Measurements from ENCODE around the gene SYVN1.

The SYVN1 gene

DNA sequence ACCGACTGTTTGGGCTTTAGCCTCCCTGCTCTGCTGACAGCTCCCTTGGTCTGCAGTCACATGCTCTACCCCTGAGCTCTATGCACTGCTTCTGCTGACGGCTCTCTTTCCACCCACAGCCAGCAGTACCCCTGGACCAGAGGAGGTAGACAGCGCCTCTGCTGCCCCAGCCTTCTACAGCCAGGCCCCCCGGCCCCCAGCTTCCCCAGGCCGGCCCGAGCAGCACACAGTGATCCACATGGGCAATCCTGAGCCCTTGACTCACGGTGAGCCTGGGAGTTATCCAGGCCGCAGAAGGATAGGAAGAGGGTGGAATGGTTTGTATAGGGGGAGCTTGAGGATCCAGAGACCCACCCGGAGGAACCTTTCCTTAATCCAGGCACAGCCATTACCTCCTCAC lies 47.5 kb downstream of the SYVN1 start:
- peaks cover 3% of the 10 kb centered on the region; the same call in 1 of the 2 replicates for H4K20me1 ChIP-seq (ENCODE audit: insufficient read depth, low read length)
- H3K4me1 ChIP-seq (ENCODE audit: low read length), result peaks cover 13% of the 10 kb centered on the region
- H3K27ac ChIP-seq (ENCODE audit: low read length), result no peak overlapping the region
- no peak overlapping the region for H3K4me2 ChIP-seq (ENCODE audit: low read length)
- H2AFZ ChIP-seq (ENCODE audit: low read depth, low read length), result no peak overlapping the region
- TF ChIP-seq EZH2phosphoT487 (IDR thresholded peaks at IDR 0.05; ENCODE audit: low read depth), result no peak
- peaks cover 37% of the 10 kb centered on the region for H3K36me3 ChIP-seq (replicated peaks; ENCODE audit: low read depth, low read length)
- H3K9me3 ChIP-seq (ENCODE audit: insufficient read depth, low read length), result no peaks in the 10 kb centered on the region
- H3K9ac ChIP-seq (ENCODE audit: low read length), result no peak overlapping the region
- peaks cover 38% of the 10 kb centered on the region for H3K79me2 ChIP-seq (ENCODE audit: low read length)
- H3K27me3 ChIP-seq (ENCODE audit: low read depth, low read length), result no peaks in the 10 kb centered on the region
- H3K4me3 ChIP-seq (ENCODE audit: low read length), result no peak overlapping the region

DNA sequence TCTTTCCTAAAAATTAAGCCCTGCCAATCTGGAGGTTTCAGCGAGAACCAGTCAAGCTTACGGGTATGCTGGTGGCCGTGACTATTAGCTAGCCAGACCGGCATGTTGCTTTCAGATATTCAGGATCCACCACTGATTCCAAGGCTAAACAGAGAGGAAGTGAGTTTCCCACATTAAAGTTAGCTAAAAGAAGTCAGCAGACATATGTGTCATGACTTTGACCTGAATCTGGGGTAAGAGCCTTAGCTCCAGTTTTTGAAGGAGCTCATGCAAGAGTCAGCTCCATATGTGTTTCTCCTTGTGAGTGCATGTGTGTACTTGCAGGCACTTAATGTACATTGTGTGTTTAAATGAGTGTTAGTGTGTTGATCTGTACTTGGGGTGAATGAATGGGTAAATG lies 48.9 kb downstream of the SYVN1 start:
- Histone ChIP-seq H3K4me1 (ENCODE audit: low read length) (peaks cover 16% of the 10 kb centered on the region), H3K9ac (ENCODE audit: low read length) (no peak overlapping the region), H3K36me3 (replicated peaks; ENCODE audit: low read depth, low read length) (peaks cover 48% of the 10 kb centered on the region), H3K9me3 (ENCODE audit: insufficient read depth, low read length) (no peaks in the 10 kb centered on the region), H3K27me3 (ENCODE audit: low read depth, low read length) (no peaks in the 10 kb centered on the region), H3K4me2 (ENCODE audit: low read length) (no peak overlapping the region), H3K79me2 (ENCODE audit: low read length) (peaks cover 49% of the 10 kb centered on the region), H4K20me1 (ENCODE audit: insufficient read depth, low read length) (peaks cover 3% of the 10 kb centered on the region; the same call in 1 of the 2 replicates), H3K27ac (ENCODE audit: low read length) (no peak overlapping the region), H3K4me3 (ENCODE audit: low read length) (no peak overlapping the region), H2AFZ (ENCODE audit: low read depth, low read length) (no peak overlapping the region)
- TF ChIP-seq, protein P1, sequence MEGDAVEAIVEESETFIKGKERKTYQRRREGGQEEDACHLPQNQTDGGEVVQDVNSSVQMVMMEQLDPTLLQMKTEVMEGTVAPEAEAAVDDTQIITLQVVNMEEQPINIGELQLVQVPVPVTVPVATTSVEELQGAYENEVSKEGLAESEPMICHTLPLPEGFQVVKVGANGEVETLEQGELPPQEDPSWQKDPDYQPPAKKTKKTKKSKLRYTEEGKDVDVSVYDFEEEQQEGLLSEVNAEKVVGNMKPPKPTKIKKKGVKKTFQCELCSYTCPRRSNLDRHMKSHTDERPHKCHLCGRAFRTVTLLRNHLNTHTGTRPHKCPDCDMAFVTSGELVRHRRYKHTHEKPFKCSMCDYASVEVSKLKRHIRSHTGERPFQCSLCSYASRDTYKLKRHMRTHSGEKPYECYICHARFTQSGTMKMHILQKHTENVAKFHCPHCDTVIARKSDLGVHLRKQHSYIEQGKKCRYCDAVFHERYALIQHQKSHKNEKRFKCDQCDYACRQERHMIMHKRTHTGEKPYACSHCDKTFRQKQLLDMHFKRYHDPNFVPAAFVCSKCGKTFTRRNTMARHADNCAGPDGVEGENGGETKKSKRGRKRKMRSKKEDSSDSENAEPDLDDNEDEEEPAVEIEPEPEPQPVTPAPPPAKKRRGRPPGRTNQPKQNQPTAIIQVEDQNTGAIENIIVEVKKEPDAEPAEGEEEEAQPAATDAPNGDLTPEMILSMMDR (IDR thresholded peaks at IDR 0.05; ENCODE audit: low read depth, low read length), result no peak
- no peak for TF ChIP-seq EZH2phosphoT487 (IDR thresholded peaks at IDR 0.05; ENCODE audit: low read depth)

DNA sequence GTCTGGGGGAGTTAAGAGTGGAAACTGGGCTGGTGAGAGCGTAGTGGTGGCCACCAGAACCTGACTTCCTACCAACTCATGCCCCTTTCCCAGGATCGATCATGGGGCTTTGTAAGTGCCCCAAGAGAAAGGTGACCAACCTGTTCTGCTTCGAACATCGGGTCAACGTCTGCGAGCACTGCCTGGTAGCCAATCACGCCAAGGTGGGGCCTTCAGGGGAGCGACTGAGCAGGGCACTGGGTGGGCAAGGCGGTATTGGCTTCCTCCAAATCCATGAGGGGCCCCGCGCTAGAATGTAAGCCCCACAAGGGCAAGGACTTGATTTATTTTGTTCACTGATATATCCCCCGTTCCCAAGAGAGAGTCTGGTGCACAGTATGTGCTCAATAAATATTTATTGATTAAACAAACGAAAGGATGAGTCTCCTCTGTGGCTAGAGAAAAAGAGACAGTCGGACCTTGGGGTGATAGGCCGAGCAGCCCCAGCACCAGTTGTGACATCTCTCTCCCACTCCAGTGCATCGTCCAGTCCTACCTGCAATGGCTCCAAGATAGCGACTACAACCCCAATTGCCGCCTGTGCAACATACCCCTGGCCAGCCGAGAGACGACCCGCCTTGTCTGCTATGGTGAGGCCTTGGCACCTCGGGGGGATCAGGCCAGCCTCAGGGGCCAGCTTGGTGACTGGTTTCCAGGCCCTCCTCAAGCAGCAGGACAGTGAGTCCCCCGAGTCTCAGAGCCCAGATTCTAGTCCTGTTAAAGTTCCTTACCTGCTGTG lies 49.5 kb downstream of the SYVN1 start:
- Histone ChIP-seq H3K27me3 (ENCODE audit: low read depth, low read length) (no peaks in the 10 kb centered on the region), H3K79me2 (ENCODE audit: low read length) (peaks cover 54% of the 10 kb centered on the region), H3K9ac (ENCODE audit: low read length) (peak overlapping the region; percentile 97), H3K4me2 (ENCODE audit: low read length) (peak overlapping the region; percentile 99), H4K20me1 (ENCODE audit: insufficient read depth, low read length) (peaks cover 3% of the 10 kb centered on the region; the same call in 1 of the 2 replicates), H3K9me3 (ENCODE audit: insufficient read depth, low read length) (no peaks in the 10 kb centered on the region), H3K4me3 (ENCODE audit: low read length) (peak overlapping the region; percentile 97), H3K4me1 (ENCODE audit: low read length) (peaks cover 16% of the 10 kb centered on the region), H3K36me3 (replicated peaks; ENCODE audit: low read depth, low read length) (peaks cover 52% of the 10 kb centered on the region), H3K27ac (ENCODE audit: low read length) (peak overlapping the region; percentile 74), H2AFZ (ENCODE audit: low read depth, low read length) (0 out of 2 replicates have a peak overlapping the region, but pooled peaks have one; percentile 76)
- TF ChIP-seq, protein P1 (IDR thresholded peaks at IDR 0.05; ENCODE audit: low read depth, low read length), result no peak
- no peak for TF ChIP-seq EZH2phosphoT487 (IDR thresholded peaks at IDR 0.05; ENCODE audit: low read depth)

DNA sequence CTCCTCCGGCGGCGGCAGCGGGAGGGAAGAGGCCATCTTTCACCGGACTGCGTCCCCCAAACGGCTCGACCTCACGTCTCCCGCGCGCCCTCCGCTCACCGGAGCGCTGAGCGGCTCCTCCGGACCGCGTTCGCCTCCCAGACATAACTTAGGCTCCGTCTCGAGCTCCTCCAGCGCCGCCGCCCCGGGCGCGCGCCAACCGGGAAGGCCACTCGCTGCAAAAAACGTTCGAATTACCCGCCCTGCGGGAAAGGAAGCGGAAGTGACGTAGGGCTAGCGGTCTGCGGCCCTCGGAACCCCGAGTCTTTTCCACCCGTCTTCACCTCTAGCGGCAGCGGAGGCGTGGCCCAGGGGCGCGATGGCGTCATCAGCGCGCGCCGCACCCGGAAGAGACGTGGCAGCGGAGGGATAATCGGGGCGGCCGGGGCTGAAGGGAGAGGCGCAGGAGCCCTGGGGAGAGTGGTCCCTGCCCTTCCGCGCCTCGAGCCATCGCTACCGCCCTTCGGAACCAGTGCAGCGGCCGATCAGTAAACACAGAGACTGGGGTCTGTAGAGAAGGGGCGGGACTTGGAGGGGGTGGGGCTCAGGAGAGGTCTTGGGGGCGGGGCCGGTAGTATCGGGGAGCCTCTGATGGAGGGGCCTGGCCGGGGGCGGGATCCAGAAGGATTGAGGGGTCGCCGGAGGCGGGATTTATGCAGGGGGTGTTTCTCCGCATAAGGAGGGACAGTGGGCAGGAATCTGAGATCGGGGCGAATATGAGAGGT lies 50.3 kb downstream of the SYVN1 start, which contains the start of the genes CDCA5 and ZFPL1:
Gene CDCA5, minus strand, starts transcription at position 207 of the 764 bp plus-strand sequence. Its CDS starts 62 bp downstream, at position 145.
Gene ZFPL1, plus strand, starts transcription at position 389 of the 764 bp plus-strand sequence. CDS start 477 bp downstream, outside the sequence.
- H3K27me3 ChIP-seq (ENCODE audit: low read depth, low read length), result no peaks in the 10 kb centered on the region
- peak within 1 kb of the TSS; percentile 76 for H2AFZ ChIP-seq (ENCODE audit: low read depth, low read length)
- H3K9me3 ChIP-seq (ENCODE audit: insufficient read depth, low read length), result no peaks in the 10 kb centered on the region
- peak within 1 kb of the TSS; percentile 74 for H3K27ac ChIP-seq (ENCODE audit: low read length)
- H3K4me3 ChIP-seq (ENCODE audit: low read length), result peak within 1 kb of the TSS; percentile 97
- H3K9ac ChIP-seq (ENCODE audit: low read length), result peak within 1 kb of the TSS; percentile 97
- H4K20me1 ChIP-seq (ENCODE audit: insufficient read depth, low read length), result peaks cover 3% of the 10 kb centered on the region; the same call in 1 of the 2 replicates
- H3K4me2 ChIP-seq (ENCODE audit: low read length), result peak within 1 kb of the TSS; percentile 99
- peaks cover 61% of the 10 kb centered on the region for H3K79me2 ChIP-seq (ENCODE audit: low read length)
- peaks cover 18% of the 10 kb centered on the region for H3K4me1 ChIP-seq (ENCODE audit: low read length)
- no peak for TF ChIP-seq EZH2phosphoT487 (IDR thresholded peaks at IDR 0.05; ENCODE audit: low read depth)
- TF ChIP-seq, protein P1 (IDR thresholded peaks at IDR 0.05; ENCODE audit: low read depth, low read length), result no peak
- H3K36me3 ChIP-seq (replicated peaks; ENCODE audit: low read depth, low read length), result peaks cover 53% of the 10 kb centered on the region

All from OCI-LY3 (cell line).